A549 (cell line): ENCODE data around the gene ST13.

ENCODE experiments used
- JUN ChIP-seq, 2 experiments: fragments of >200 bp; sonication (Bioruptor Twin); formaldehyde crosslinking; IDR thresholded peaks; 2 replicates in 1 of 2; 3 replicates in 1 of 2; pipeline ENCODE4 v1.6.1; 2016 to 2017
- MYC ChIP-seq: IDR thresholded peaks from 2 replicates; pipeline ENCODE4 v1.6.1; 2012; ENCODE audit warnings: mild to moderate bottlenecking, inconsistent platforms, low read length, improper control_type of control experiment, borderline replicate concordance
- TF ChIP-seq, protein P1 (sequence below): fragments of >200 bp; sonication (Bioruptor Twin); formaldehyde crosslinking; IDR thresholded peaks from 3 replicates; pipeline ENCODE4 v1.5.1; 2016
- TF ChIP-seq, protein P2 (sequence below): fragments of 150-350 bp; IDR thresholded peaks from 2 replicates; pipeline ENCODE4 v1.6.1; 2014; ENCODE audit warnings: low read depth, mild to moderate bottlenecking, low read length

DNA sequence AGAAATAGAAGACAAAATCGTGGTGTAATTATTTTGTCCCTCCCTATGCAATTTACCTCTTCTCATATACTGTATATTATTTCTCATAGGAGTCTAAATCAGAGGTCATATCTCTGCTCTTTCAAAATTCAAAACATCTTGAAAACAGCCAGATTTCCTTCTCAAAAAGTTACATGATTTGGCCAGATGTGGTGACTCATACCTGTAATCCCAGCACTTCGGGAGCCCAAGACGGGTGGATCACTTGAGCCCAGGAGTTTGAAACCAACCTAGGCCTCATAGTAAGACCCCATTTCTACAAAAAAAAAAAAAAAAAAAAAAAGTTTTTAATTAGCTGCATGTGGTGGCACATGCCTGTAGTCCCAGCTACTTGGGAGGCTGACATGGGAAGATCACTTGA is 34.4 kb upstream of the ST13 start:
- TF ChIP-seq, protein P1, sequence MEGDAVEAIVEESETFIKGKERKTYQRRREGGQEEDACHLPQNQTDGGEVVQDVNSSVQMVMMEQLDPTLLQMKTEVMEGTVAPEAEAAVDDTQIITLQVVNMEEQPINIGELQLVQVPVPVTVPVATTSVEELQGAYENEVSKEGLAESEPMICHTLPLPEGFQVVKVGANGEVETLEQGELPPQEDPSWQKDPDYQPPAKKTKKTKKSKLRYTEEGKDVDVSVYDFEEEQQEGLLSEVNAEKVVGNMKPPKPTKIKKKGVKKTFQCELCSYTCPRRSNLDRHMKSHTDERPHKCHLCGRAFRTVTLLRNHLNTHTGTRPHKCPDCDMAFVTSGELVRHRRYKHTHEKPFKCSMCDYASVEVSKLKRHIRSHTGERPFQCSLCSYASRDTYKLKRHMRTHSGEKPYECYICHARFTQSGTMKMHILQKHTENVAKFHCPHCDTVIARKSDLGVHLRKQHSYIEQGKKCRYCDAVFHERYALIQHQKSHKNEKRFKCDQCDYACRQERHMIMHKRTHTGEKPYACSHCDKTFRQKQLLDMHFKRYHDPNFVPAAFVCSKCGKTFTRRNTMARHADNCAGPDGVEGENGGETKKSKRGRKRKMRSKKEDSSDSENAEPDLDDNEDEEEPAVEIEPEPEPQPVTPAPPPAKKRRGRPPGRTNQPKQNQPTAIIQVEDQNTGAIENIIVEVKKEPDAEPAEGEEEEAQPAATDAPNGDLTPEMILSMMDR: no peak
- TF ChIP-seq, protein P2, sequence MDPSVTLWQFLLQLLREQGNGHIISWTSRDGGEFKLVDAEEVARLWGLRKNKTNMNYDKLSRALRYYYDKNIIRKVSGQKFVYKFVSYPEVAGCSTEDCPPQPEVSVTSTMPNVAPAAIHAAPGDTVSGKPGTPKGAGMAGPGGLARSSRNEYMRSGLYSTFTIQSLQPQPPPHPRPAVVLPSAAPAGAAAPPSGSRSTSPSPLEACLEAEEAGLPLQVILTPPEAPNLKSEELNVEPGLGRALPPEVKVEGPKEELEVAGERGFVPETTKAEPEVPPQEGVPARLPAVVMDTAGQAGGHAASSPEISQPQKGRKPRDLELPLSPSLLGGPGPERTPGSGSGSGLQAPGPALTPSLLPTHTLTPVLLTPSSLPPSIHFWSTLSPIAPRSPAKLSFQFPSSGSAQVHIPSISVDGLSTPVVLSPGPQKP: no peak
- TF ChIP-seq MYC (no peak), JUN (IDR thresholded peaks at IDR 0.05) (no peak)
